HG03520 (cell line): ENCODE data around the gene PARP9.
A peak's percentile ranks its signal among the peaks of the same experiment; 100 is the strongest.
"Not testable (repeated sequence)": the region's sequence is repeated elsewhere in the genome, so short reads cannot be mapped to it uniquely, and the experiment has no call there.

Experiments used
- ATAC-seq: cut with Tn5 transposase; IDR thresholded peaks from one replicate; pipeline ENCODE4 v1.9.1; 2021; ENCODE audit warnings: mild to moderate bottlenecking, moderate library complexity; ENCODE audit not compliant: unreplicated experiment

Gene PARP9

GRCh38 chr3:122523317-122523716, 40.8 kb downstream of the PARP9 start:
- no peak for ATAC-seq

GRCh38 chr3:122520861-122521260, 43.2 kb downstream of the PARP9 start:
- no peak for ATAC-seq

GRCh38 chr3:122519693-122520092, 44.4 kb downstream of the PARP9 start:
- no peak for ATAC-seq

GRCh38 chr3:122516846-122517360, 47.2 kb downstream of the PARP9 start:
- no peak for ATAC-seq

GRCh38 chr3:122515870-122516269, 48.2 kb downstream of the PARP9 start:
- ATAC-seq, result no peak

- ATAC-seq, result no peak
Measured at GRCh38 chr3:122515020-122515468, 49.1 kb downstream of the PARP9 start.

- ATAC-seq, result peak; percentile 73
Measured at GRCh38 chr3:122514123-122515019, 49.7 kb downstream of the PARP9 start, which contains the start of gene KPNA1. Gene KPNA1, minus strand, starts transcription at chr3:122514939. Its CDS starts 18,374 bp downstream, at chr3:122496565.

GRCh38 chr3:122513386-122514122, 50.5 kb downstream of the PARP9 start:
- ATAC-seq, result no peak

- no peak for ATAC-seq
Measured at GRCh38 chr3:122512284-122512683, 51.8 kb downstream of the PARP9 start.

- ATAC-seq, result no peak
Measured at GRCh38 chr3:122510878-122511535, 53.1 kb downstream of the PARP9 start.

- ATAC-seq, result not testable (repeated sequence)
Measured at GRCh38 chr3:122508944-122509343, 55.2 kb downstream of the PARP9 start.

- ATAC-seq, result no peak
Measured at GRCh38 chr3:122508135-122508914, 55.8 kb downstream of the PARP9 start.

GRCh38 chr3:122506450-122506849, 57.6 kb downstream of the PARP9 start:
- no peak for ATAC-seq

- ATAC-seq, result no peak
Measured at GRCh38 chr3:122505676-122506075, 58.4 kb downstream of the PARP9 start.

- no peak for ATAC-seq
Measured at GRCh38 chr3:122502941-122503340, 61.2 kb downstream of the PARP9 start.

GRCh38 chr3:122502139-122502538, 62.0 kb downstream of the PARP9 start:
- ATAC-seq, result no peak

- ATAC-seq, result not testable (repeated sequence)
Measured at GRCh38 chr3:122500964-122501363, 63.1 kb downstream of the PARP9 start.

- ATAC-seq, result no peak
Measured at GRCh38 chr3:122498152-122498551, 65.9 kb downstream of the PARP9 start.

- ATAC-seq, result peak; percentile 72
Measured at GRCh38 chr3:122497425-122497824, 66.7 kb downstream of the PARP9 start.

GRCh38 chr3:122496508-122496907, 67.6 kb downstream of the PARP9 start:
- ATAC-seq, result no peak
